HG03025 (cell line): ENCODE data around the gene UBN2.

Source experiments
- ATAC-seq: cut with Tn5 transposase; IDR thresholded peaks from one replicate; pipeline ENCODE4 v1.9.1; 2021; ENCODE audit warnings: mild to moderate bottlenecking, moderate library complexity; ENCODE audit not compliant: unreplicated experiment, low FRiP score

Gene UBN2

GRCh38 chr7:139231513-139232376 is 708 bp downstream of the UBN2 start:
- ATAC-seq, result peak; percentile 25

- ATAC-seq, result no peak
These were observed 1.3 kb downstream of the UBN2 start for GRCh38 chr7:139232377-139232717.

- ATAC-seq, result no peak
These were observed 1.9 kb downstream of the UBN2 start for GRCh38 chr7:139232904-139233303.

- no peak for ATAC-seq
These were observed 10.2 kb downstream of the UBN2 start for GRCh38 chr7:139241258-139241657.

GRCh38 chr7:139242741-139243281 is 11.8 kb downstream of the UBN2 start:
- no peak for ATAC-seq

GRCh38 chr7:139245401-139245800 is 14.4 kb downstream of the UBN2 start:
- no peak for ATAC-seq

GRCh38 chr7:139246494-139246893 is 15.5 kb downstream of the UBN2 start:
- ATAC-seq, result no peak

- ATAC-seq, result no peak
These were observed 15.9 kb downstream of the UBN2 start for GRCh38 chr7:139246905-139247304.

- no peak for ATAC-seq
These were observed 18.3 kb downstream of the UBN2 start for GRCh38 chr7:139249179-139249810.

- no peak for ATAC-seq
These were observed 21.4 kb downstream of the UBN2 start for GRCh38 chr7:139252451-139252850.

GRCh38 chr7:139254281-139254680 is 23.2 kb downstream of the UBN2 start:
- ATAC-seq, result no peak

GRCh38 chr7:139254728-139255127 is 23.7 kb downstream of the UBN2 start:
- ATAC-seq, result no peak

- ATAC-seq, result no peak
These were observed 24.3 kb downstream of the UBN2 start for GRCh38 chr7:139255290-139255689.

GRCh38 chr7:139259142-139259541 is 28.1 kb downstream of the UBN2 start:
- ATAC-seq, result no peak

GRCh38 chr7:139264220-139264619 is 33.2 kb downstream of the UBN2 start:
- ATAC-seq, result no peak

GRCh38 chr7:139265673-139266072 is 34.6 kb downstream of the UBN2 start:
- no peak for ATAC-seq

GRCh38 chr7:139271718-139272628 is 40.9 kb downstream of the UBN2 start:
- ATAC-seq, result no peak

- ATAC-seq, result no peak
These were observed 53.3 kb downstream of the UBN2 start for GRCh38 chr7:139284252-139284896.

GRCh38 chr7:139286144-139286543 is 55.1 kb downstream of the UBN2 start:
- ATAC-seq, result no peak

- no peak for ATAC-seq
These were observed 61.8 kb downstream of the UBN2 start for GRCh38 chr7:139292821-139293220.
